Calu3 (cell line): Measurements from ENCODE around the gene HSPA1B. TPM values are rescaled to one million over a fixed set of nuclear protein-coding genes. Genes with fewer than 3 reads are reported as not detected.

Experiments used
- BruUV-seq: library from RNA; stranded (reverse); fragments of 400-500 nt; replicated peaks from 2 replicates; lab custom pipeline; 2021; lab: Mats Ljungman, UMichigan
- CTCF ChIA-PET: fragments of 300-600 bp; sonication (Branson Sonifier 250); formaldehyde crosslinking; loops from one replicate; lab custom pipeline; 2022; ENCODE audit warnings: antibody characterized with exemption; lab: Charles Lee
- DNase-seq: peaks from one replicate; pipeline ENCODE4 v3.0.0; 2022
- H3K27ac Mint-ChIP-seq: one replicate; pipeline ENCODE4 v1.8.0; 2022; ENCODE audit warnings: mixed read lengths; ENCODE audit not compliant: unreplicated experiment
- H3K27me3 Mint-ChIP-seq: one replicate; pipeline ENCODE4 v1.8.0; 2022; ENCODE audit warnings: mixed read lengths; ENCODE audit not compliant: unreplicated experiment
- H3K36me3 Mint-ChIP-seq: one replicate; pipeline ENCODE4 v1.8.0; 2022; ENCODE audit warnings: mild to moderate bottlenecking, moderate library complexity, mixed read lengths; ENCODE audit not compliant: insufficient read depth, unreplicated experiment
- H3K4me1 Mint-ChIP-seq: one replicate; pipeline ENCODE4 v1.8.0; 2022; ENCODE audit warnings: mild to moderate bottlenecking, low read depth, mixed read lengths; ENCODE audit not compliant: unreplicated experiment
- H3K4me3 Mint-ChIP-seq: one replicate; pipeline ENCODE4 v1.8.0; 2022; ENCODE audit warnings: mild to moderate bottlenecking, low read depth, moderate library complexity, mixed read lengths; ENCODE audit not compliant: unreplicated experiment
- H3K9me3 Mint-ChIP-seq: one replicate; pipeline ENCODE4 v1.8.0; 2022; ENCODE audit warnings: low read depth, mixed read lengths; ENCODE audit not compliant: unreplicated experiment
- intact Hi-C: fragments of 100-400 bp; cut with micrococcal nuclease; formaldehyde crosslinking; loops from one replicate; pipeline ENCODE4 v1.10.0; 2022; ENCODE audit not compliant: unreplicated experiment
- total RNA-seq: library from RNA; stranded (reverse); gene quantifications from 2 replicates; pipeline ENCODE4 v1.2.3, GENCODE V29; 2022
- TF ChIP-seq, protein P1 (sequence below): fragments of 200-600 bp; IDR thresholded peaks from one replicate; pipeline ENCODE4 v1.8.0; 2022; ENCODE audit warnings: antibody characterized with exemption; ENCODE audit not compliant: unreplicated experiment

Gene HSPA1B
- total RNA-seq, 1 experiment from 2014 or later, result 705 TPM

GRCh38 chr6:31779908-31780307 is 47.6 kb upstream of the HSPA1B start:
- Mint-ChIP-seq H3K9me3 (no peaks in the 10 kb centered on the region), H3K27me3 (no peaks in the 10 kb centered on the region), H3K27ac (no peak overlapping the region), H3K4me3 (no peak overlapping the region), H3K4me1 (peaks cover 30% of the 10 kb centered on the region), H3K36me3 (peaks cover 99% of the 10 kb centered on the region)
- intact Hi-C loops, result loop anchor here (5.0 to 10.0 kb wide), 3 partner anchors 42 to 165 kb away; partner anchors contain the start of genes CFB and NEU1
- CTCF ChIA-PET, result no interaction called here
- BruUV-seq, result no TSS peak
- DNase-seq, result no peak
- TF ChIP-seq, protein P1, sequence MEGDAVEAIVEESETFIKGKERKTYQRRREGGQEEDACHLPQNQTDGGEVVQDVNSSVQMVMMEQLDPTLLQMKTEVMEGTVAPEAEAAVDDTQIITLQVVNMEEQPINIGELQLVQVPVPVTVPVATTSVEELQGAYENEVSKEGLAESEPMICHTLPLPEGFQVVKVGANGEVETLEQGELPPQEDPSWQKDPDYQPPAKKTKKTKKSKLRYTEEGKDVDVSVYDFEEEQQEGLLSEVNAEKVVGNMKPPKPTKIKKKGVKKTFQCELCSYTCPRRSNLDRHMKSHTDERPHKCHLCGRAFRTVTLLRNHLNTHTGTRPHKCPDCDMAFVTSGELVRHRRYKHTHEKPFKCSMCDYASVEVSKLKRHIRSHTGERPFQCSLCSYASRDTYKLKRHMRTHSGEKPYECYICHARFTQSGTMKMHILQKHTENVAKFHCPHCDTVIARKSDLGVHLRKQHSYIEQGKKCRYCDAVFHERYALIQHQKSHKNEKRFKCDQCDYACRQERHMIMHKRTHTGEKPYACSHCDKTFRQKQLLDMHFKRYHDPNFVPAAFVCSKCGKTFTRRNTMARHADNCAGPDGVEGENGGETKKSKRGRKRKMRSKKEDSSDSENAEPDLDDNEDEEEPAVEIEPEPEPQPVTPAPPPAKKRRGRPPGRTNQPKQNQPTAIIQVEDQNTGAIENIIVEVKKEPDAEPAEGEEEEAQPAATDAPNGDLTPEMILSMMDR, result no peak

- no peak overlapping the region for H3K4me3 Mint-ChIP-seq
- peaks cover 99% of the 10 kb centered on the region for H3K36me3 Mint-ChIP-seq
- BruUV-seq, result no TSS peak
- H3K27me3 Mint-ChIP-seq, result no peaks in the 10 kb centered on the region
- no peak for DNase-seq
- TF ChIP-seq, protein P1, result no peak
- CTCF ChIA-PET, result interaction anchor here (0.5 kb wide), 1 partner anchor 116 kb away, joined by 3 read pairs; the partner anchor contains the start of gene GPANK1
- H3K27ac Mint-ChIP-seq, result peak overlapping the region; percentile 15
- intact Hi-C loops, result no loop called here
- H3K9me3 Mint-ChIP-seq, result no peaks in the 10 kb centered on the region
- peaks cover 23% of the 10 kb centered on the region for H3K4me1 Mint-ChIP-seq
Measured at GRCh38 chr6:31780507-31781243, 46.9 kb upstream of the HSPA1B start.

DNA sequence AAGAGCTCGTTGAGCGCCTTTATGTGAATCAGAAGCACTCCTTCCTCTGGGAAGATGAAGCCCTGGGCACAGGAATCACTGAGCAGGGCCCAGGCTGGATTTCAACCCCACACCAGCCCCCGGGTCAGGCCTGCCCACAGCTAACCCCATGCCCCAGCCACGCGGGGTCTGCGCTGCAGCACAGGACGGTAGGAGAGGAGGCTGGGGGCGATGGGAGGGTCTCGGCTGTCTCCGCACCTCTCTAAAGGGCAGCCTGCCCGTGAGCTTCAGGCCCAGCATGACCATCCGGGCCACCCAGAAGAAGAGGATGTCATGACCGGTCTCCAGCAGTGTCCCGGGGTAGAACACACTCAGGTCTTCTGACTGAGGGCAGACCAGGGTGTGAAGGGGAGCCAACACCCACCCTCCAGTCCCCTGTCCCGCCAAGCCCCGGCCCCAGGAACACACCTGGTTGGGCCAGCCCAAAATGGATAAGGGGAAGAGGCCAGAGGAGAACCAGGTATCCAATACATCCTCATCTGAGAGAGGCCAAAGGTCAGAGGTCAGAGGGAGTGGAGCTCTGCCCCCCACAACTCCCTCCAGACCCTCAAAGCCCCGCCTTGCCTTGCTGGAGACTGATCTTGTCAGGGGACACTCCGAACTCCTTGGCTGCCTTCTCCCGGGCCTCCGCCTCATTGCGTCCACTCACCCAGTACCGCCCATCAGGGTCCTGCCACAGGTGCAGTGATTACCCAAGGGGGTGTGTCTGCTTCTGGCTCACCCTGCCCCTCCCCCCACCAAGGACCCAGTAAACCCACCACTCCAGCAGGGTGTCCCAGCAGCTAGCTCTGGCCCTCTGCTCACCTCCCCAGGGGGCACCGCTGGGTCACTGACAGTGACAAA is 46.1 kb upstream of the HSPA1B start:
- CTCF ChIA-PET, result no interaction called here
- H3K4me1 Mint-ChIP-seq, result peaks cover 15% of the 10 kb centered on the region
- TF ChIP-seq, protein P1, result no peak

DNA sequence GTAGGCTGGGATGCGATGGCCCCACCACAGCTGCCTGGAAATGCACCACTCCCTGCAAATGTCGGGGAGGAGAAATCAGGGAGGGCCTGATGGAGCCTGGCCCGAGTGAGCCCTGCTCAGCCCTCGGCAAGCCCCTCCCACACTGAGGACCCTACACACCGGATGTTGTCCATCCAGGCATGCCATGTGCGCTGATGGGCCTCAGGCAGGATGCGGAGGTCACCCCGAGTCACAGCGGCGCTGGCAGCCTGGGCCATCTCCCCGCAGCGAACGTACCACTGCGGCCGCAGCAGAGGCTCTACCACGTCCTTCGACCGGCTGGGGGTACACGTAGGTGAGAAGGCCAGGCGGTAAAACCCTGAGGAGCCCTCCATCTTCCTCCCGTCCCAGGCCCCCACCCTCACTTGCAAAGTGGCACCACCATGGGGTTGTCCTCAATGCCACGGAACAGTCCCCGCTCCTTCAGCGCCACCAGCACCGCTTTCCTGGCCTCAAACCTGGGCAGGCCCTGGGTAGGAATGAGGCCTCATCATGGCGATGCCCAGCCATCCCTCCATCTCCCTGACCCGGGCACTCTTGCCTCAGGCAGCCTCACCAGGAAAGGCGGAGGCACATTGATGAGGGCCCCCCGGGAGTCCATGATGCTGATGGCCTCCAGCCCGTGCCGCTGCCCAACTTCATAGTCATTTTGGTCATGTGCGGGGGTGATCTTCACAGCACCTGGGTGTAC is 45.2 kb upstream of the HSPA1B start:
- DNase-seq, result no peak
- H3K27me3 Mint-ChIP-seq, result no peaks in the 10 kb centered on the region
- BruUV-seq, result TSS peak; percentile 4
- intact Hi-C loops, result no loop called here
- H3K27ac Mint-ChIP-seq, result peak overlapping the region; percentile 47
- H3K9me3 Mint-ChIP-seq, result no peaks in the 10 kb centered on the region
- H3K4me3 Mint-ChIP-seq, result no peak overlapping the region
- H3K4me1 Mint-ChIP-seq, result peaks cover 8% of the 10 kb centered on the region
- CTCF ChIA-PET, result no interaction called here
- TF ChIP-seq, protein P1, result no peak
- peaks cover 99% of the 10 kb centered on the region for H3K36me3 Mint-ChIP-seq

More for the DNA sequence above, 46.1 kb upstream of the HSPA1B start:
- intact Hi-C loops, result no loop called here
- no peak overlapping the region for H3K4me3 Mint-ChIP-seq
- BruUV-seq, result no TSS peak
- peak overlapping the region; percentile 15 for H3K27ac Mint-ChIP-seq
- DNase-seq, result no peak
- peaks cover 99% of the 10 kb centered on the region for H3K36me3 Mint-ChIP-seq
- no peaks in the 10 kb centered on the region for H3K27me3 Mint-ChIP-seq
- H3K9me3 Mint-ChIP-seq, result no peaks in the 10 kb centered on the region
